ENCODE measurements around the gene SNX21.
A peak's percentile ranks its signal among the peaks of the same experiment; 100 is the strongest.
"Not testable (repeated sequence)": the region's sequence is repeated elsewhere in the genome, so short reads cannot be mapped to it uniquely, and the experiment has no call there.

Gene SNX21

DNA sequence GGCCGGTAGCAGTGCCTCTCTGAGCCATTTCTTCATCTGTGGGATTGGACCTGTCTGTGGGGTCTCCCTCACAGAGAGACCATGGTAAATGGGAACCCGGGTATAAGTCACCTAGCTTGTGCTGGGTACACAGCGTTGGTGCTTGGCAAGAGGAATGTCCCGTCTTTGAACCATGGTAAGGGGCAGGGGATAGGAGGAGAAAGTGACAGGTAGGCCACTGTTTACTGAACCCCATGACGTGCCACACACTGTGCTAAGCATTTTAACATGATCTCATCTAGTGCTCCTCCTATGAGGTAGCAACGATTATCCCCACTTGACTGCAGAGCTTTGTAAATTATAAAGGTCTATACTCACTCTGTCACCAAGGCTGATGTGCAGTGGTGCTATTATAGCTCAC, 5.9 kb upstream of the SNX21 start:
- TF ChIP-seq, protein P1, sequence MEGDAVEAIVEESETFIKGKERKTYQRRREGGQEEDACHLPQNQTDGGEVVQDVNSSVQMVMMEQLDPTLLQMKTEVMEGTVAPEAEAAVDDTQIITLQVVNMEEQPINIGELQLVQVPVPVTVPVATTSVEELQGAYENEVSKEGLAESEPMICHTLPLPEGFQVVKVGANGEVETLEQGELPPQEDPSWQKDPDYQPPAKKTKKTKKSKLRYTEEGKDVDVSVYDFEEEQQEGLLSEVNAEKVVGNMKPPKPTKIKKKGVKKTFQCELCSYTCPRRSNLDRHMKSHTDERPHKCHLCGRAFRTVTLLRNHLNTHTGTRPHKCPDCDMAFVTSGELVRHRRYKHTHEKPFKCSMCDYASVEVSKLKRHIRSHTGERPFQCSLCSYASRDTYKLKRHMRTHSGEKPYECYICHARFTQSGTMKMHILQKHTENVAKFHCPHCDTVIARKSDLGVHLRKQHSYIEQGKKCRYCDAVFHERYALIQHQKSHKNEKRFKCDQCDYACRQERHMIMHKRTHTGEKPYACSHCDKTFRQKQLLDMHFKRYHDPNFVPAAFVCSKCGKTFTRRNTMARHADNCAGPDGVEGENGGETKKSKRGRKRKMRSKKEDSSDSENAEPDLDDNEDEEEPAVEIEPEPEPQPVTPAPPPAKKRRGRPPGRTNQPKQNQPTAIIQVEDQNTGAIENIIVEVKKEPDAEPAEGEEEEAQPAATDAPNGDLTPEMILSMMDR (conservative IDR thresholded peaks at IDR 0.05; ENCODE audit: low read depth) = no peak
- H3K27ac ChIP-seq = no peak overlapping the region
- no peak for DNase-seq (ENCODE audit: low spot score)
- POLR2A ChIA-PET (ENCODE audit: low non-redundant PET) = interaction anchor here (0.8 to 0.9 kb wide), 2 partner anchors 106 to 657 kb away, joined by 3 to 4 read pairs; no protein-coding TSS in a partner anchor
- CTCF ChIA-PET = interaction anchor here (0.6 kb wide), 1 partner anchor 8 kb away, joined by 5 read pairs; no protein-coding TSS in a partner anchor

DNA sequence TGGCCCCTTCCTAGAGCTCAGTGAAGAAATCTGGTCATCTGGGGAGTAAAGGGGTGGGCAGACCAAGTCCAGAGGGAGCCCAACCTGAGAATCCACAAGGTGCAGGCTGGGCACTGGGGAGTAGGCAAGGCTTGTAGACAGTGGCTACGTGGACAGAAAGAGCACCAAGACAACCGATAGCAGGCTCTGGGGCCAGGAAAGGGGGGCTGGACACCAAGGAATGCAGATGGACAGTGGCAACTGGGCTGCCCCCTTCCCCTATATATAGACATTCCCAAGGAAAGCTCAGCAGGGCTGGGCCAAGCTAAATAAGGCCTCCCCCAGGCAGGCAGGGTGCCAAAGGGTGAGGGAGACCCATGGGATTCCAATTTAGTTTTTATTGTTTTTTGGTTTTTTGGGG, 5.0 kb upstream of the SNX21 start:
- DNase-seq (ENCODE audit: low spot score) = no peak
- no peak overlapping the region for H3K27ac ChIP-seq
- TF ChIP-seq, protein P1 (conservative IDR thresholded peaks at IDR 0.05; ENCODE audit: low read depth) = no peak
- ChIA-PET POLR2A (ENCODE audit: low non-redundant PET) (no interaction called here), CTCF (interaction anchor here (0.6 kb wide), 2 partner anchors 9 to 1793 kb away, joined by 3 to 5 read pairs; no protein-coding TSS in a partner anchor)

DNA sequence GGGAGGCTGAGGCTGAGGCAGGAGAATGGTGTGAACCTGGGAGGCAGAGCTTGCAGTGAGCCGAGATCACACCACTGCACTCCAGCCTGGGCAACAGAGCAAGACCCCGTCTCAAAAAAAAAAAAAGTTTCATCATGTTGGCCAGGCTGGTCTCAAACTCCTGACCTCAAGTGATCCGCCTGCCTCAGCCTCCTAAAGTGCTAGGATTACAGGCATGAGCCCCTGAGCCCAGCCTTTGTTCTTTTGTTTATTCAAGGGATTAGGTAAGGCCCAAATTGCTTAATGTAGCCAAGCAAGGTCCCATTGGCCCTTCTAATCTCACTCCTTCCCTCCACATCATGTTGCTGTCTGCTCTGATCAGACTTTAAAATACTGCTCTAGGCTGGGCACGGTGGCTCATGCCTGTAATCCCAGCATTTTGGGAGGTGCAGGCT, 3.9 kb upstream of the SNX21 start:
- POLR2A ChIA-PET (ENCODE audit: low non-redundant PET); DNase-seq (ENCODE audit: low spot score); H3K27ac ChIP-seq: not testable (repeated sequence)
- CTCF ChIA-PET = interaction anchor here (0.6 kb wide), 1 partner anchor 24 kb away, joined by 3 read pairs; no protein-coding TSS in a partner anchor

DNA sequence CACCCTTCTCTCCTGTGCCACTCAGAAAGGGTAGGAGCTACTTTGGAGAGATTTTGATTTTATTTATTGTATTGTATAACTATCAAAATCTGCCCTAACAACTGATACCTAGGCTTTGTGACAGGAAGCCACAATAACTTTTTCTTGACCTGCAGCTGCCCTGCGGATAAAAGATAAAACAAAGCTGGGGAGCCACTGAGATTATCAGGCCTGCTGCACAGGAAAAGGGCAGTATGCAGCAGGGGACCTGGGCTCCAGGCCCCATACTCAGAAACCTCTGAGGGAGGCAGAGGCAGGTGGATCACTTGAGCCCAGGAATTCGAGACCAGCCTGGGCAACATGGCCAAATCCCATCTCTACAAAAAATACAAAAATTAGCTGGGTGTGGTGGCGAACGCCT, 980 bp upstream of the SNX21 start:
- CTCF ChIA-PET = interaction anchor here (0.8 kb wide), 1 partner anchor 10 kb away, joined by 4 read pairs; no protein-coding TSS in a partner anchor
- DNase-seq (ENCODE audit: low spot score) = no peak
- peak overlapping the region; percentile 92 for H3K27ac ChIP-seq
- TF ChIP-seq, protein P1 (conservative IDR thresholded peaks at IDR 0.05; ENCODE audit: low read depth) = no peak
- POLR2A ChIA-PET (ENCODE audit: low non-redundant PET) = no interaction called here

DNA sequence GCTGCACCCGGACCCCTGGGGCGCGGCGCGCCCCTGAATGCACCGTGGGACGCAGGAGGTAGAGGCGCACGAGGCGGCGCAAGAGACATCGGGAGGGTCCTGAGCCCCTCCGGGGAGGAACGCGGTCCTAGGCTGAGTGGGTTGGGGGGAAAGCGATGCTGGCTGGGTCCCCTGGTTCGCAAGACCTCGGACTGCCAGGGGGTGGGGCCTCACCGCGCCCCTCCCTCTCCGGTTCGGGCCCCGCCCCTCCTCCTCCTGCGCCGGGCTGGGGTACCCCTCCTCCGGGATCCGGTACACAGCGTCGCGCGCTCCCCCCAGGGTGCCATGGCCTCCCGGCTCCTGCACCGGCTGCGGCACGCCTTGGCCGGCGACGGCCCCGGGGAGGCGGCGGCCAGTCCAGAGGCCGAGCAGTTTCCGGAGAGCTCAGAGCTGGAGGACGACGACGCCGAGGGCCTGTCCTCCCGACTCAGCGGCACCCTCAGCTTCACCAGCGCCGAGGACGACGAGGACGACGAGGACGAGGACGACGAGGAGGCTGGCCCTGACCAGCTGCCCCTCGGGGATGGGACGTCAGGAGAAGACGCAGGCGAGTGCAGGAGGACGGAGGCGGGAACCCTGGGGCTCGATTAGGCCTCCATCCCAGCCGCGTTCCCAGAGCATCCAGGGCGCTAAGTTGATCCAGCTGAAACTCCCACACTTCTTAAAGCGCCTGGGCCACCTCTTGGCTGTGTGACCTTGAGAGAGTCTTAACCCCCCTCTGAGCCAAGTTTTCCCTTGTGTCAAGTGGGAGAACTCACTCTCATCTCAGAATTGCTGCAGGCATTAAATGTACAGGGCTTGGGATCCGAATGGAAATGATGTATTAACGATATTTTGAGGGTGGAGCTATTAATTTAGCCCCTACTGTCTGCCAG, 541 bp downstream of the SNX21 start:
- POLR2A ChIA-PET (ENCODE audit: low non-redundant PET) = interaction anchor here (0.6 to 1.3 kb wide), 6 partner anchors 9 to 136 kb away, joined by 3 to 6 read pairs (median 4); no protein-coding TSS in a partner anchor
- CTCF ChIA-PET = interaction anchor here (0.6 to 0.8 kb wide), 2 partner anchors 50 to 129 kb away, joined by 3 read pairs; no protein-coding TSS in a partner anchor

DNA sequence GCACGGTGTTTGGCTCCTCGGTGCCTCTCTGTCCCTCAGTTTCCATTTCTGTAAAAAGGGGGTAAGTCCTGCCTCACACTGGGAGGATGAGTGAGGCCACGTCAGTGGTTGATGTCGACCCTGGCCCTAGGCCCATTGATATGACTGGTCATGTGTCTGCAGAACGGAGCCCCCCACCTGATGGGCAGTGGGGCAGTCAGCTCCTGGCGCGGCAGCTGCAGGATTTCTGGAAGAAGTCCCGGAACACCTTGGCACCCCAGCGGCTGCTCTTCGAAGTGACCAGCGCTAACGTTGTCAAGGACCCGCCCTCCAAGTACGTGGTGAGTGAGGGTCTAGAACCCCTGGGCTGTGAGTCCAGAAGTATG, 1.2 kb downstream of the SNX21 start:
- TF ChIP-seq, protein P1 (conservative IDR thresholded peaks at IDR 0.05; ENCODE audit: low read depth) = no peak
- ChIA-PET CTCF (interaction anchor here (0.6 to 0.8 kb wide), 2 partner anchors 50 to 128 kb away, joined by 3 read pairs; no protein-coding TSS in a partner anchor), POLR2A (ENCODE audit: low non-redundant PET) (interaction anchor here (1.1 to 1.3 kb wide), 3 partner anchors 11 to 136 kb away, joined by 4 read pairs; no protein-coding TSS in a partner anchor)
- H3K27ac ChIP-seq = peak overlapping the region; percentile 92
- DNase-seq (ENCODE audit: low spot score) = no peak

More for the DNA sequence above, 541 bp downstream of the SNX21 start:
- TF ChIP-seq, protein P1 (conservative IDR thresholded peaks at IDR 0.05; ENCODE audit: low read depth) = no peak
- DNase-seq (ENCODE audit: low spot score) = peak; percentile 89
- peak overlapping the region; percentile 92 for H3K27ac ChIP-seq

Data from RWPE1 (cell line).